Caco-2 (cell line): ENCODE results near the gene ASTN2. TPM values are rescaled to one million over a fixed set of nuclear protein-coding genes. Genes with fewer than 3 reads are reported as not detected.

Source experiments
- BruUV-seq: library from RNA; stranded (reverse); fragments of 400-500 nt; replicated peaks from 2 replicates; lab custom pipeline; 2021; lab: Mats Ljungman, UMichigan
- CTCF ChIA-PET: fragments of 300-600 bp; sonication (Branson Sonifier 250); formaldehyde crosslinking; loops from one replicate; lab custom pipeline; 2022; ENCODE audit warnings: antibody characterized with exemption; lab: Charles Lee
- POLR2A ChIA-PET: fragments of 300-600 bp; sonication (Branson Sonifier 250); formaldehyde crosslinking; loops from one replicate; lab custom pipeline; 2022; ENCODE audit warnings: antibody characterized with exemption; lab: Charles Lee
- DNase-seq, 2 experiments: peaks; one replicate each; pipeline versions ENCODE4 v3.0.0 to v3.0.0-alpha.2; 2020 to 2022
- H3K27me3 ChIP-seq: replicated peaks from 2 replicates; pipeline ENCODE4 v1.6.0; 2011; ENCODE audit warnings: low read length; ENCODE audit not compliant: control insufficient read depth, insufficient read depth
- H3K36me3 ChIP-seq: 2 replicates; pipeline ENCODE4 v1.5.1; 2011; ENCODE audit warnings: low read length; ENCODE audit not compliant: control insufficient read depth, insufficient read depth
- H3K4me1 ChIP-seq: fragments of 250-450 bp; sonication (Bioruptor Pico); 2 replicates; pipeline ENCODE4 v1.5.1; 2020; ENCODE audit warnings: mild to moderate bottlenecking
- H3K4me3 ChIP-seq: 2 replicates; pipeline ENCODE4 v1.5.1; 2011; ENCODE audit warnings: low read depth, mild to moderate bottlenecking, control low read depth, low read length
- H3K9me3 ChIP-seq: fragments of 250-450 bp; sonication (Bioruptor Pico); 2 replicates; pipeline ENCODE4 v1.5.1; 2020; ENCODE audit warnings: mild to moderate bottlenecking, moderate library complexity
- H3K27ac Mint-ChIP-seq: one replicate; pipeline ENCODE4 v1.8.0; 2022; ENCODE audit warnings: mixed read lengths; ENCODE audit not compliant: unreplicated experiment
- H3K27me3 Mint-ChIP-seq: one replicate; pipeline ENCODE4 v1.8.0; 2022; ENCODE audit warnings: mixed read lengths; ENCODE audit not compliant: insufficient read depth, unreplicated experiment
- H3K36me3 Mint-ChIP-seq: one replicate; pipeline ENCODE4 v1.8.0; 2022; ENCODE audit warnings: mild to moderate bottlenecking, mixed read lengths; ENCODE audit not compliant: insufficient read depth, unreplicated experiment
- H3K4me1 Mint-ChIP-seq: one replicate; pipeline ENCODE4 v1.8.0; 2022; ENCODE audit warnings: low read depth, mixed read lengths; ENCODE audit not compliant: unreplicated experiment
- H3K4me3 Mint-ChIP-seq: one replicate; pipeline ENCODE4 v1.8.0; 2022; ENCODE audit warnings: mild to moderate bottlenecking, moderate library complexity, mixed read lengths; ENCODE audit not compliant: unreplicated experiment
- H3K9me3 Mint-ChIP-seq: one replicate; pipeline ENCODE4 v1.8.0; 2022; ENCODE audit warnings: mixed read lengths; ENCODE audit not compliant: unreplicated experiment
- intact Hi-C: fragments of 100-400 bp; cut with micrococcal nuclease; formaldehyde crosslinking; loops from one replicate; pipeline ENCODE4 v1.10.0; 2022; ENCODE audit not compliant: unreplicated experiment
- total RNA-seq: library from RNA; stranded (reverse); gene quantifications from 2 replicates; pipeline ENCODE4 v1.2.3, GENCODE V29; 2022
- TF ChIP-seq, protein P1 (sequence below), 2 experiments: fragments of 200-600 bp in 1 of 2; IDR thresholded peaks; 1 replicate in 1 of 2; 2 replicates in 1 of 2; pipeline versions ENCODE4 v1.5.1 to v1.8.0; 2011 to 2022; ENCODE audit warnings: antibody characterized with exemption in 1 of 2, control low read depth in 1 of 2, inconsistent platforms in 1 of 2, low read depth in 1 of 2, low read length in 1 of 2, mild to moderate bottlenecking in 1 of 2, moderate library complexity in 1 of 2; ENCODE audit not compliant: insufficient read depth in 1 of 2, severe bottlenecking in 1 of 2, unreplicated experiment in 1 of 2

ASTN2 gene
- total RNA-seq, 1 experiment from 2014 or later: 12.7 TPM

DNA sequence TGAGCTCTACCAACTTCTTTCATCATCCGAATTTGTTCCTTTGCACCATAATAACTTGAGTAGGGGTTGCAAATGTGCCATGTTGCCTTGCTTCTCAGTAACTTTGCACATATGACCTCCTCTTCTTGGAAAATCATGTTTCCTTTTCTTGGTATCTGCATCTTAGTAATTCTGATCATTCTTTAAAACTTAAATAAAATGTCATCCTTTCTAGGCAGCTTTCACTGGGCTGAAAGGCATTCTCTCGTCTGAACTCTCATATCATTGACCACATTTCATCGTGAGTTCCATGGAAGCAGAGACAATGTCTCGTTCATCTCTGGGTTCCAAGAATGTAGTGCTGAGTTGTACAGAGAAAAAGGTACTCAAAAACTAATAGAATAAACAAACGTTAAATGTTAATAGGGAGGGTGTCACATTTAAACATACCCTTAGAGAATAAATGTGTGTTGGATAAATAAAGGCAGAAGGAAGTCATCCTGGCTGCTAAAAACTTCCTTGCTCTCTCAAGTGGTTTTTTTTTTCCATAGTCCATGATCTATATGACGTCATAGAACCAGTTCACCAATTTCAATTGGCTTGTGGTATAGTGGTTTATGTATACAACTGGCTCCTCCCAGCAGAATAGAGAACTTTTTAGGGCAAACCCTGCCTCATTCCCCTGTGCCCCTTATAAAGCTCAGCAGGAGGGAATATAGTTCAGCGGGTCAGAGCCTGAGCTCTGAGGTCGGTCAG is 945.9 kb downstream of the ASTN2 start:
- Histone ChIP-seq H3K36me3 (no peaks in the 10 kb centered on the region), H3K27me3 (no peaks in the 10 kb centered on the region), H3K9me3 (no peaks in the 10 kb centered on the region), H3K4me1 (0 out of 2 replicates have a peak, but pooled peaks cover 8% of the 10 kb centered on the region), H3K4me3 (no peak overlapping the region)
- no peaks in the 10 kb centered on the region for H3K36me3 Mint-ChIP-seq
- no peaks in the 10 kb centered on the region for H3K4me1 Mint-ChIP-seq
- intact Hi-C loops: no loop called here
- POLR2A ChIA-PET: no interaction called here
- no peaks in the 10 kb centered on the region for H3K27me3 Mint-ChIP-seq
- CTCF ChIA-PET: no interaction called here
- H3K9me3 Mint-ChIP-seq: no peaks in the 10 kb centered on the region
- no peak overlapping the region for H3K4me3 Mint-ChIP-seq
- H3K27ac Mint-ChIP-seq: no peak overlapping the region
- no peak for DNase-seq
- BruUV-seq: no TSS peak
- TF ChIP-seq, protein P1, sequence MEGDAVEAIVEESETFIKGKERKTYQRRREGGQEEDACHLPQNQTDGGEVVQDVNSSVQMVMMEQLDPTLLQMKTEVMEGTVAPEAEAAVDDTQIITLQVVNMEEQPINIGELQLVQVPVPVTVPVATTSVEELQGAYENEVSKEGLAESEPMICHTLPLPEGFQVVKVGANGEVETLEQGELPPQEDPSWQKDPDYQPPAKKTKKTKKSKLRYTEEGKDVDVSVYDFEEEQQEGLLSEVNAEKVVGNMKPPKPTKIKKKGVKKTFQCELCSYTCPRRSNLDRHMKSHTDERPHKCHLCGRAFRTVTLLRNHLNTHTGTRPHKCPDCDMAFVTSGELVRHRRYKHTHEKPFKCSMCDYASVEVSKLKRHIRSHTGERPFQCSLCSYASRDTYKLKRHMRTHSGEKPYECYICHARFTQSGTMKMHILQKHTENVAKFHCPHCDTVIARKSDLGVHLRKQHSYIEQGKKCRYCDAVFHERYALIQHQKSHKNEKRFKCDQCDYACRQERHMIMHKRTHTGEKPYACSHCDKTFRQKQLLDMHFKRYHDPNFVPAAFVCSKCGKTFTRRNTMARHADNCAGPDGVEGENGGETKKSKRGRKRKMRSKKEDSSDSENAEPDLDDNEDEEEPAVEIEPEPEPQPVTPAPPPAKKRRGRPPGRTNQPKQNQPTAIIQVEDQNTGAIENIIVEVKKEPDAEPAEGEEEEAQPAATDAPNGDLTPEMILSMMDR (IDR thresholded peaks at IDR 0.05; ENCODE audit: insufficient read depth in 1 of 2, low read depth in 1 of 2, low read length in 1 of 2, severe bottlenecking in 1 of 2, unreplicated experiment in 1 of 2): no peak

DNA sequence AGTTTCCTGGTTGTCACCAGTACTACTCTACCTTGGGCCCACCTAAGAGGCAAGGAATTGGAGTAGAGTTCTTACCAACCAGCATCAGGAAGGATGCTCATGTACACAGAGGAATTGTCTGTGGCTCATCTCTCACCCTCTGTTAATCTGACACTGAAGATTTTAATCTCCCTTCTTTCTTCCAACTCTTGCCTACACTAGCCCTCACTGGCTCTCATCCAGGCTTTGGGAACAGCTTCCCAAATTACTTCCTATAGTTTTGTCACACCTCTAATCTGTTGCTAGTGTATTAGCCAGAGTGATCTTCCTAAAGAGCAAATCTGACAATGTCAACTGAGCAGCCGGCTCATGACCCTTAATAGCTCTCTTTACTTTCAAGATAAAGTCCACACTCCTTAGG is 946.5 kb downstream of the ASTN2 start:
- CTCF ChIA-PET: no interaction called here
- no TSS peak for BruUV-seq
- intact Hi-C loops: no loop called here

DNA sequence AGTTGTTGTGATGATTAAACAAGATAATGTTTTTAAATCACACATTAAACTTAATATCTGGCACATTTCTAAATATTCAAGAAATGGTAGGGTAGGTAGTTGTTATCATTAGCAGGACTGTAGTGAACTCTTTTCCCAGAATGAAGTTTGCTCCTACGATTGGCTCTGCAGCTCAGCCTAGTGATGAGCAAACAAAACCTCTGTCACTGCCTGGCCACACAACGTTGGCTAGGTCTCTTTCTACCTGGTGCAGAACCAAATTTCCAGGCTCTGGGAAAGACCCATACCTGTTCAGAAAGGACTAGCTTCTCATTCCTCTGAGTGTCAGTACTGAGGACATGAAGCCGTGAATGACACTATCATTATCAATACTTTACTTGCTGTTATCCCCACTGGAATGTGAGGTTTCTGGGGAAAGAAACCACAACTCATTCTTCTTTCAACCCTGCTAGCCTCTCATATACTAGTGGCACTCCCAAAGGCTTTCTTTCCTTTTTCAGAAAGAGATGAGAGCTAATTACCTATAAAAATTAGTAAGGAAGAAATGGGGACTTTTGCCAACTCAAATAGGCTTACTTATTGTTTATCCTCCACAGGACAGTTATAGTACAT is 947.0 kb downstream of the ASTN2 start:
- BruUV-seq: no TSS peak
- no peaks in the 10 kb centered on the region for H3K9me3 ChIP-seq

More for the DNA sequence above, 946.5 kb downstream of the ASTN2 start:
- Histone ChIP-seq H3K4me3 (no peak overlapping the region), H3K9me3 (no peaks in the 10 kb centered on the region), H3K27me3 (no peaks in the 10 kb centered on the region), H3K4me1 (0 out of 2 replicates have a peak, but pooled peaks cover 8% of the 10 kb centered on the region), H3K36me3 (no peaks in the 10 kb centered on the region)
- Mint-ChIP-seq H3K4me1 (no peaks in the 10 kb centered on the region), H3K9me3 (no peaks in the 10 kb centered on the region), H3K27ac (no peak overlapping the region), H3K4me3 (no peak overlapping the region), H3K27me3 (no peaks in the 10 kb centered on the region), H3K36me3 (no peaks in the 10 kb centered on the region)
- TF ChIP-seq, protein P1 (IDR thresholded peaks at IDR 0.05; ENCODE audit: insufficient read depth in 1 of 2, low read depth in 1 of 2, low read length in 1 of 2, severe bottlenecking in 1 of 2, unreplicated experiment in 1 of 2): no peak
- POLR2A ChIA-PET: no interaction called here
- DNase-seq: no peak

More for the DNA sequence above, 947.0 kb downstream of the ASTN2 start:
- intact Hi-C loops: no loop called here
- H3K4me3 Mint-ChIP-seq: no peak overlapping the region
- Histone ChIP-seq H3K27me3 (no peaks in the 10 kb centered on the region), H3K36me3 (no peaks in the 10 kb centered on the region), H3K4me3 (no peak overlapping the region), H3K4me1 (0 out of 2 replicates have a peak, but pooled peaks cover 8% of the 10 kb centered on the region)
- H3K4me1 Mint-ChIP-seq: no peaks in the 10 kb centered on the region
- no peaks in the 10 kb centered on the region for H3K9me3 Mint-ChIP-seq
- no peaks in the 10 kb centered on the region for H3K36me3 Mint-ChIP-seq
- TF ChIP-seq, protein P1 (IDR thresholded peaks at IDR 0.05; ENCODE audit: insufficient read depth in 1 of 2, low read depth in 1 of 2, low read length in 1 of 2, severe bottlenecking in 1 of 2, unreplicated experiment in 1 of 2): no peak
- ChIA-PET CTCF (no interaction called here), POLR2A (no interaction called here)
- DNase-seq: no peak
- H3K27ac Mint-ChIP-seq: no peak overlapping the region
- no peaks in the 10 kb centered on the region for H3K27me3 Mint-ChIP-seq
